C4-2B (cell line): Measurements from ENCODE around the gene CSAD.

ENCODE experiments used
- H3K27ac ChIP-seq: fragments of 450-650 bp; 2 replicates; pipeline ENCODE4 v1.5.1; 2017
- CTCF ChIP-seq: fragments of 450-650 bp; conservative IDR thresholded peaks from 2 replicates; pipeline ENCODE4 v1.5.1; 2017; ENCODE audit warnings: mild to moderate bottlenecking
- ZFX ChIP-seq: fragments of 450-650 bp; IDR thresholded peaks from 2 replicates; pipeline ENCODE4 v1.6.1; 2017

The CSAD gene

GRCh38 chr12:53215497-53215896, 34.8 kb upstream of the CSAD start:
- no peak overlapping the region for H3K27ac ChIP-seq
- no peak for TF ChIP-seq CTCF
- TF ChIP-seq ZFX: no peak

GRCh38 chr12:53214687-53215455, 34.1 kb upstream of the CSAD start:
- H3K27ac ChIP-seq: no peak overlapping the region
- TF ChIP-seq ZFX: no peak
- no peak for TF ChIP-seq CTCF

- TF ChIP-seq ZFX: no peak
- TF ChIP-seq CTCF: no peak
- no peak overlapping the region for H3K27ac ChIP-seq
Observed at GRCh38 chr12:53214221-53214620, 33.5 kb upstream of the CSAD start.

GRCh38 chr12:53213348-53213747, 32.6 kb upstream of the CSAD start:
- TF ChIP-seq CTCF: peak; percentile 98
- no peak for TF ChIP-seq ZFX
- no peak overlapping the region for H3K27ac ChIP-seq

GRCh38 chr12:53212931-53213330, 32.2 kb upstream of the CSAD start:
- TF ChIP-seq ZFX (no peak), CTCF (no peak)
- H3K27ac ChIP-seq: no peak overlapping the region

GRCh38 chr12:53211476-53212381, 31.0 kb upstream of the CSAD start:
- H3K27ac ChIP-seq: no peak overlapping the region
- TF ChIP-seq ZFX: no peak
- TF ChIP-seq CTCF: no peak; the same call in none of the 2 replicates

GRCh38 chr12:53210843-53211242, 30.1 kb upstream of the CSAD start:
- no peak for TF ChIP-seq CTCF
- TF ChIP-seq ZFX: no peak
- no peak overlapping the region for H3K27ac ChIP-seq
